Ureter (tissue), 1 donor: ENCODE data around the gene GOLGA6C. TPM values are rescaled to one million over a fixed set of nuclear protein-coding genes. Genes with fewer than 3 reads are reported as not detected.
"Not testable (repeated sequence)": the region's sequence is repeated elsewhere in the genome, so short reads cannot be mapped to it uniquely, and the experiment has no call there.

ENCODE experiments used
- DNase-seq: peaks from one replicate; pipeline ENCODE4 v3.0.0-alpha.2; 2020; ENCODE audit warnings: low spot score
- total RNA-seq: library from RNA; stranded (reverse); gene quantifications from one replicate; pipeline ENCODE4 v1.2.4, GENCODE V29; 2023
- donor health status: DM: yes; HTN: yes; CAD: no.

GOLGA6C gene
- total RNA-seq, 1 donor from 2014 or later = not detected

DNA sequence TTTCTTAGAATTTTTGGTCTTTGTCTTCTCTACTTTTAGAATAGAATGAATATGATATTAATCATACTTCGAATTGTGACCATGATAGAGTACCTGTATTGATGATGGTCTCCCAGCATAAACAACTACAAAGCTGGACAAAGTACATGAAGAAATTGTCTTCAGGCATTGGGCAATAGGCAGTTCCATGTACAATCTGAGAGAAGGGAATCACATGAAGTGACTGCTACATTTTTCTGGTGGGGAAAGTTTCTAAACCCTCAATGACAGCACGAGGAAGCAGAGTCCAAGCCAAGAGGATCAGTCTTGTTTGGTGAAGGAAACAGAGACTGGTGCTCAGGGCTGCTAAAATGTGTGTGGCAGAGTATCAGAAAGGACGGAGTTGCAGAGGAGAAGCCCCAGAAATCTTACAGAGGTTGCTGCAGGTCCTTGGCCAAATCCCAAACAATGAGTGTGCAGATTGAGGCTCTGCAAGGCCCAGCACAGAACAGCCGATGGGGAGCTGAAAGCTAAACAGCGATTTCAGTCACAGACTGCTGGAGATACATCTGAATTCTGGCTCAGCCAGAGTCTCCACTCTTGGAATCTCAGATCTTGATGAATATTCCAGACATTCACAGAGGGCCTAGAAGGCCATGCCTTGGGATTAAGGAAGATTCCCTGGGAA is 61.2 kb downstream of the GOLGA6C start:
- not testable (repeated sequence) for DNase-seq

Other genes with a start within 250 kb of the GOLGA6C start
- gene PPCDC, start 234.7 kb upstream of the GOLGA6C start, total RNA-seq = 23.4 TPM
- gene C15orf39, start 56.5 kb upstream of the GOLGA6C start, total RNA-seq = 32.7 TPM
- gene GOLGA6D, start 24.5 kb downstream of the GOLGA6C start, total RNA-seq = not detected
- gene COMMD4, start 77.7 kb downstream of the GOLGA6C start, total RNA-seq = 53.0 TPM
- 44.9 TPM for gene NEIL1, start 88.7 kb downstream of the GOLGA6C start, total RNA-seq
- 325 TPM for gene MAN2C1, start 110.3 kb downstream of the GOLGA6C start, total RNA-seq
- 93.6 TPM for gene SIN3A, start 193.4 kb downstream of the GOLGA6C start, total RNA-seq